HEK293 (cell line): Measurements from ENCODE around the gene GJA3.

ENCODE experiments used
- CTCF ChIA-PET: fragments of 350-600 bp; formaldehyde crosslinking; extraction: SDS; loops from one replicate; lab custom pipeline; 2021; ENCODE audit warnings: antibody characterized with exemption; lab: Yijun Ruan, JAX
- POLR2A ChIA-PET: fragments of 300-600 bp; formaldehyde crosslinking; extraction: SDS; loops from one replicate; lab custom pipeline; 2020; ENCODE audit warnings: antibody characterized with exemption, inconsistent platforms; lab: Yijun Ruan, JAX
- H3K27ac ChIP-seq: fragments of 200-500 bp; sonication (Bioruptor generic); 2 replicates; pipeline ENCODE4 v1.5.1; 2014; ENCODE audit warnings: low read depth, low read length, control low read depth, inconsistent platforms; ENCODE audit errors: extremely low read depth
- H3K36me3 ChIP-seq, 2 experiments: fragments of 200-500 bp in 1 of 2; sonication (Bioruptor generic) in 1 of 2; 1 replicate in 1 of 2; 2 replicates in 1 of 2; pipeline ENCODE4 v1.5.1; 2014 to 2017; ENCODE audit warnings: inconsistent platforms in 2 of 2, low read length in 2 of 2; ENCODE audit not compliant: control insufficient read depth in 2 of 2, insufficient read depth in 1 of 2
- H3K4me1 ChIP-seq: fragments of 200-500 bp; sonication (Bioruptor generic); 2 replicates; pipeline ENCODE4 v1.5.1; 2014; ENCODE audit warnings: mild to moderate bottlenecking, low read length, inconsistent platforms; ENCODE audit not compliant: control insufficient read depth, insufficient read depth
- H3K4me3 ChIP-seq: 2 replicates; pipeline ENCODE4 v1.5.1; 2011; ENCODE audit warnings: low read depth, mild to moderate bottlenecking, control low read depth, low read length, moderate library complexity
- H3K9me3 ChIP-seq: fragments of 200-500 bp; sonication (Bioruptor generic); 2 replicates; pipeline ENCODE4 v1.5.1; 2014; ENCODE audit warnings: low read depth, low read length, inconsistent platforms; ENCODE audit not compliant: control insufficient read depth, insufficient read depth
- PRDM1 ChIP-seq: fragments of 450-650 bp; formaldehyde crosslinking; IDR thresholded peaks from 2 replicates; pipeline ENCODE4; 2016; ENCODE audit warnings: missing biosample characterization, missing genetic modification characterization
- ZBTB17 ChIP-seq: fragments of 450-650 bp; formaldehyde crosslinking; IDR thresholded peaks from 2 replicates; pipeline ENCODE4 v1.5.1; 2016; ENCODE audit warnings: missing biosample characterization, missing genetic modification characterization
- ZBTB20 ChIP-seq: fragments of 450-650 bp; formaldehyde crosslinking; IDR thresholded peaks from 2 replicates; pipeline ENCODE4 v1.5.1; 2016; ENCODE audit warnings: missing biosample characterization, missing genetic modification characterization
- ZNF132 ChIP-seq: fragments of 450-650 bp; formaldehyde crosslinking; IDR thresholded peaks from 2 replicates; pipeline ENCODE4 v1.5.1; 2017; ENCODE audit warnings: missing biosample characterization, missing genetic modification characterization, borderline replicate concordance
- ZNF157 ChIP-seq: fragments of 450-650 bp; formaldehyde crosslinking; IDR thresholded peaks from 2 replicates; pipeline ENCODE4 v1.5.1; 2016; ENCODE audit warnings: missing biosample characterization, missing genetic modification characterization
- ZNF2 ChIP-seq: fragments of 450-650 bp; formaldehyde crosslinking; IDR thresholded peaks from 2 replicates; pipeline ENCODE4 v1.5.1; 2016; ENCODE audit warnings: missing biosample characterization, missing genetic modification characterization
- ZNF24 ChIP-seq: fragments of 450-650 bp; formaldehyde crosslinking; IDR thresholded peaks from 2 replicates; pipeline ENCODE4 v1.5.1; 2016; ENCODE audit warnings: missing biosample characterization, missing genetic modification characterization
- ZNF292 ChIP-seq: fragments of 450-650 bp; formaldehyde crosslinking; IDR thresholded peaks from 2 replicates; pipeline ENCODE4 v1.5.1; 2016; ENCODE audit warnings: low read depth, missing biosample characterization, missing genetic modification characterization, borderline replicate concordance
- ZNF302 ChIP-seq: fragments of 450-650 bp; formaldehyde crosslinking; IDR thresholded peaks from 2 replicates; pipeline ENCODE4 v1.5.1; 2016; ENCODE audit warnings: missing biosample characterization, missing genetic modification characterization, low read depth
- ZNF423 ChIP-seq: fragments of 450-650 bp; formaldehyde crosslinking; IDR thresholded peaks from 2 replicates; pipeline ENCODE4 v1.5.1; 2016; ENCODE audit warnings: missing biosample characterization, missing genetic modification characterization
- ZNF664 ChIP-seq: fragments of 450-650 bp; formaldehyde crosslinking; IDR thresholded peaks from 2 replicates; pipeline ENCODE4 v1.5.1; 2016; ENCODE audit warnings: missing biosample characterization, missing genetic modification characterization
- ZNF792 ChIP-seq: fragments of 450-650 bp; formaldehyde crosslinking; IDR thresholded peaks from 2 replicates; pipeline ENCODE4 v1.5.1; 2016; ENCODE audit warnings: missing biosample characterization, missing genetic modification characterization
- ZNF837 ChIP-seq: fragments of 450-650 bp; formaldehyde crosslinking; IDR thresholded peaks from 2 replicates; pipeline ENCODE4 v1.5.1; 2016; ENCODE audit warnings: missing biosample characterization, missing genetic modification characterization
- ZSCAN16 ChIP-seq: fragments of 450-650 bp; formaldehyde crosslinking; IDR thresholded peaks from 2 replicates; pipeline ENCODE4 v1.5.1; 2016; ENCODE audit warnings: missing biosample characterization, missing genetic modification characterization
- TF ChIP-seq, protein P1 (sequence below): fragments of 450-650 bp; formaldehyde crosslinking; IDR thresholded peaks from 2 replicates; pipeline ENCODE4 v1.5.1; 2017; ENCODE audit warnings: missing biosample characterization, missing genetic modification characterization
- TF ChIP-seq, protein P2 (sequence below): fragments of 450-650 bp; formaldehyde crosslinking; IDR thresholded peaks from 2 replicates; pipeline ENCODE4 v1.5.1; 2016; ENCODE audit warnings: missing biosample characterization, missing genetic modification characterization

The GJA3 gene

DNA sequence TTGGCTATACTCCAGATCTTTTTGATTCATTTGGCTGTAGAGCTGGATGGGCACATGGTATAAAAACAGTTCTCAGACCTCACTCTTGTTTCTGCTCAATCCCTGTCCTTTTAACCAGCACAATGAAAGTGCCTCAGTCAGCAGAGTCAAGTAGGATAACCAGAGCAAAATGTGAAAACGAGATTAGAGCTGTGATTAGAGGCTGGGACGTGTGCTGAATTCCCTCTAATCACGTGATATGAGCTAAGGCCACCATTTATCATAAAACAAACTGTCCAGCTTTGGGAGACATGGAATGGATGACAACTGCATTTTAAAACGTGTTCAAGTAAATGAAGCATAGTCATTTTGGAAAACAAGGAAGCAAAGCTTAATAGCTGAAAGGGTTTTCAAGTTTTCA lies 54.1 kb downstream of the GJA3 start:
- CTCF ChIA-PET, result interaction anchor here (1.1 kb wide), 1 partner anchor 9 kb away, joined by 3 read pairs; no protein-coding TSS in a partner anchor
- POLR2A ChIA-PET, result interaction anchor here (0.7 kb wide), 1 partner anchor 30 kb away, joined by 3 read pairs; no protein-coding TSS in a partner anchor
- TF ChIP-seq ZNF292 (tag by site-specific recombination) (no peak), ZBTB20 (tag by site-specific recombination) (no peak)
- TF ChIP-seq, protein P1, sequence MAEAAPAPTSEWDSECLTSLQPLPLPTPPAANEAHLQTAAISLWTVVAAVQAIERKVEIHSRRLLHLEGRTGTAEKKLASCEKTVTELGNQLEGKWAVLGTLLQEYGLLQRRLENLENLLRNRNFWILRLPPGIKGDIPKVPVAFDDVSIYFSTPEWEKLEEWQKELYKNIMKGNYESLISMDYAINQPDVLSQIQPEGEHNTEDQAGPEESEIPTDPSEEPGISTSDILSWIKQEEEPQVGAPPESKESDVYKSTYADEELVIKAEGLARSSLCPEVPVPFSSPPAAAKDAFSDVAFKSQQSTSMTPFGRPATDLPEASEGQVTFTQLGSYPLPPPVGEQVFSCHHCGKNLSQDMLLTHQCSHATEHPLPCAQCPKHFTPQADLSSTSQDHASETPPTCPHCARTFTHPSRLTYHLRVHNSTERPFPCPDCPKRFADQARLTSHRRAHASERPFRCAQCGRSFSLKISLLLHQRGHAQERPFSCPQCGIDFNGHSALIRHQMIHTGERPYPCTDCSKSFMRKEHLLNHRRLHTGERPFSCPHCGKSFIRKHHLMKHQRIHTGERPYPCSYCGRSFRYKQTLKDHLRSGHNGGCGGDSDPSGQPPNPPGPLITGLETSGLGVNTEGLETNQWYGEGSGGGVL, result no peak

DNA sequence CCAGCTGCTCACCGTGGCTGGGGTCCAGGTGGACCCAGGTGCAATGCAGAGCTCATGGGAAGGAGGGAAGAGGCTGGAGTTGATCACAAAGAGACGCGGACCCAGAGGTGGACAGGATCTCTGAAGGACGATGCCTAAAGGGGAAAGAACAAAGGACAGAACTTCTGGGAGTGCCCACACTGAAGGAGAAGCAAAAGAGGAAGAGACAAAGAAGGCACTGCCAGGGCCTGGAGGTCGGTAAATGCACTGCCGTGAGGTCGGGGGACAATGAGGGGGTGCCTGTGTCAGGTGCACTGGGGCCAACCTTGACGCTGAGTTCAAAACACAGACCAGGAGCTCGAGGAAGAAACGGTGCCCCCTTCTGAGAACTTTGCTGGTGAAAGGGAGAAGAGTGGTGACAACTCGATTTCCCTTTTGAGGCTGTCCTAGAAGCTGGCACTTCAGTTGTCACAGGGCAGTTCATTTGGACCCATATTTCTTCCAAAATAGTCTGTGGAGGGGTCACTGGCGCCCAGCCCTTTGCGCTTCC lies 55.6 kb downstream of the GJA3 start:
- POLR2A ChIA-PET, result no interaction called here
- CTCF ChIA-PET, result no interaction called here

More for the DNA sequence above, 54.1 kb downstream of the GJA3 start:
- Histone ChIP-seq H3K9me3 (no peaks in the 10 kb centered on the region), H3K4me3 (no peak overlapping the region), H3K36me3 (no peaks in the 10 kb centered on the region), H3K4me1 (no peaks in the 10 kb centered on the region), H3K27ac (no peak overlapping the region)

DNA sequence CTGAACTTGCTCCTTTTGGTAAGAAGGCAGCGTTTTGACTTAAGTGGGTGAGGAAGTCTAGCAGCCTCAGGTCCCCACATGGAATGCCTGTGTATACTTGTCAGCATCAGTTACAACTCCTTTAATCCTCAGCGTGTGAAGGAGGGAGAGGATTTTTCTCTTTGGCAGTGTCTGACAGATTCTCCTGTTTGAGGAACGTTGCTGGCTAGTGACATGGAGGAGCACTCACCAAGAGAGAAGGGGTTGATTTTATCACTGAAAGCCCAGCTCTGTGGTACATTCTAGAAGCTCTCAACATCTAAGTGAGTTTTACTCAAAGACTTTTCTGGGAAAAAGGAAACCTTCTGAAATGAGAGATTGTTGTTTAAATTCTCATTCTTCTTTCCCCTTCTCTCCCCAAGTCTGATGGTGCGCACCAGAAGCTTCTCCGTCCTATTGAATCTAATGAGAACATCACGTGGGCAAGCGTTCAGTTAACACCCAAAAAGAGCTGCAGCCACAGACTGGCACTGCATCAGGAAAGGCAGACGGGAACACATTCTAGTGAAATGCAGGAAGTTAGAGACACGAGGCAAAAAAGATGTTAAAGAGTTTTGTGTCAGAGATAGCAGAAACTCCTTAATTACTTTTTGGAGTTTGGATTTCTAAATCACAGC lies 58.2 kb downstream of the GJA3 start:
- CTCF ChIA-PET, result no interaction called here
- H3K4me1 ChIP-seq, result no peaks in the 10 kb centered on the region
- POLR2A ChIA-PET, result no interaction called here
- H3K9me3 ChIP-seq, result no peaks in the 10 kb centered on the region
- no peaks in the 10 kb centered on the region for H3K36me3 ChIP-seq
- H3K4me3 ChIP-seq, result no peak overlapping the region
- no peak for TF ChIP-seq ZNF837 (tag by site-specific recombination)
- no peak for TF ChIP-seq ZNF157 (tag by site-specific recombination)
- no peak for TF ChIP-seq ZSCAN16
- TF ChIP-seq ZBTB17 (tag by site-specific recombination), result no peak
- no peak for TF ChIP-seq PRDM1 (tag by site-specific recombination)
- no peak for TF ChIP-seq ZNF132 (tag by site-specific recombination)
- H3K27ac ChIP-seq, result no peak overlapping the region

More for the DNA sequence above, 55.6 kb downstream of the GJA3 start:
- Histone ChIP-seq H3K4me3 (no peak overlapping the region), H3K9me3 (no peaks in the 10 kb centered on the region), H3K36me3 (no peaks in the 10 kb centered on the region), H3K4me1 (no peaks in the 10 kb centered on the region), H3K27ac (no peak overlapping the region)
- no peak for TF ChIP-seq ZNF664 (tag by site-specific recombination)
- no peak for TF ChIP-seq ZNF423 (tag by site-specific recombination)
- no peak for TF ChIP-seq ZNF302
- TF ChIP-seq ZNF2 (tag by site-specific recombination), result no peak
- TF ChIP-seq ZNF792 (tag by site-specific recombination), result no peak
- no peak for TF ChIP-seq ZNF24 (tag by site-specific recombination)
- TF ChIP-seq, protein P2, sequence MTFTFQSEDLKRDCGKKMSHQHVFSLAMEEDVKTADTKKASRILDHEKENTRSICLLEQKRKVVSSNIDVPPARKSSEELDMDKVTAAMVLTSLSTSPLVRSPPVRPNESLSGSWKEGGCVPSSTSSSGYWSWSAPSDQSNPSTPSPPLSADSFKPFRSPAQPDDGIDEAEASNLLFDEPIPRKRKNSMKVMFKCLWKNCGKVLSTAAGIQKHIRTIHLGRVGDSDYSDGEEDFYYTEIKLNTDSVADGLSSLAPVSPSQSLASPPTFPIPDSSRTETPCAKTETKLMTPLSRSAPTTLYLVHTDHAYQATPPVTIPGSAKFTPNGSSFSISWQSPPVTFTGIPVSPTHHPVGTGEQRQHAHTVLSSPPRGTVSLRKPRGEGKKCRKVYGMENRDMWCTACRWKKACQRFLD (tag by site-specific recombination), result no peak
